ENCODE data around the gene CHD6. TPM values are rescaled to one million over a fixed set of nuclear protein-coding genes. Genes with fewer than 3 reads are reported as not detected.

Gene CHD6
- total RNA-seq, 1 donor from 2014 or later = 112 TPM

GRCh38 chr20:41394081-41394480 is 224.1 kb downstream of the CHD6 start:
- DNase-seq (ENCODE audit: low spot score) = no peak

- no peak for DNase-seq (ENCODE audit: low spot score)
These were observed 224.5 kb downstream of the CHD6 start for GRCh38 chr20:41393705-41394066.

GRCh38 chr20:41392871-41393704 is 225.1 kb downstream of the CHD6 start:
- DNase-seq (ENCODE audit: low spot score) = no peak

GRCh38 chr20:41392295-41392694 is 225.9 kb downstream of the CHD6 start:
- no peak for DNase-seq (ENCODE audit: low spot score)

GRCh38 chr20:41391587-41392001 is 226.6 kb downstream of the CHD6 start:
- no peak for DNase-seq (ENCODE audit: low spot score)

GRCh38 chr20:41390889-41391288 is 227.3 kb downstream of the CHD6 start:
- no peak for DNase-seq (ENCODE audit: low spot score)

GRCh38 chr20:41387444-41387851 is 230.7 kb downstream of the CHD6 start:
- no peak for DNase-seq (ENCODE audit: low spot score)

GRCh38 chr20:41386502-41387427 is 231.4 kb downstream of the CHD6 start:
- DNase-seq (ENCODE audit: low spot score) = no peak

GRCh38 chr20:41382791-41383305 is 235.3 kb downstream of the CHD6 start:
- no peak for DNase-seq (ENCODE audit: low spot score)

- DNase-seq (ENCODE audit: low spot score) = no peak
These were observed 237.5 kb downstream of the CHD6 start for GRCh38 chr20:41380551-41381193.

GRCh38 chr20:41379551-41379950 is 238.6 kb downstream of the CHD6 start:
- DNase-seq (ENCODE audit: low spot score) = no peak

GRCh38 chr20:41377275-41377674 is 240.9 kb downstream of the CHD6 start:
- DNase-seq (ENCODE audit: low spot score) = no peak

- no peak for DNase-seq (ENCODE audit: low spot score)
These were observed 241.8 kb downstream of the CHD6 start for GRCh38 chr20:41376349-41376748.

GRCh38 chr20:41375846-41376245 is 242.3 kb downstream of the CHD6 start:
- no peak for DNase-seq (ENCODE audit: low spot score)

GRCh38 chr20:41373931-41374920 is 244.0 kb downstream of the CHD6 start:
- DNase-seq (ENCODE audit: low spot score) = no peak

GRCh38 chr20:41373251-41373783 is 244.9 kb downstream of the CHD6 start:
- DNase-seq (ENCODE audit: low spot score) = no peak

GRCh38 chr20:41371371-41371770 is 246.8 kb downstream of the CHD6 start:
- DNase-seq (ENCODE audit: low spot score) = no peak

- no peak for DNase-seq (ENCODE audit: low spot score)
These were observed 248.0 kb downstream of the CHD6 start for GRCh38 chr20:41370176-41370575.

GRCh38 chr20:41369673-41370072 is 248.5 kb downstream of the CHD6 start:
- no peak for DNase-seq (ENCODE audit: low spot score)

- no peak for DNase-seq (ENCODE audit: low spot score)
These were observed 250.2 kb downstream of the CHD6 start for GRCh38 chr20:41367956-41368355.

- no peak for DNase-seq (ENCODE audit: low spot score)
These were observed 250.8 kb downstream of the CHD6 start for GRCh38 chr20:41367393-41367695.
